Stimulated activated CD4-positive, alpha-beta T cell treated with anti-CD3 and anti-CD28 coated beads, Interleukin-4, amount 100 ng/mL, for 24 hours (primary cell): ENCODE results near the gene AIG1.
"Not testable (repeated sequence)": the region's sequence is repeated elsewhere in the genome, so short reads cannot be mapped to it uniquely, and the experiment has no call there.

ENCODE experiments used
- DNase-seq: peaks from one replicate; pipeline ENCODE4 v3.0.0-alpha.2; 2020

Gene AIG1

GRCh38 chr6:143059663-143060353 is 881 bp upstream of the AIG1 start:
- DNase-seq = peak; percentile 30

DNA sequence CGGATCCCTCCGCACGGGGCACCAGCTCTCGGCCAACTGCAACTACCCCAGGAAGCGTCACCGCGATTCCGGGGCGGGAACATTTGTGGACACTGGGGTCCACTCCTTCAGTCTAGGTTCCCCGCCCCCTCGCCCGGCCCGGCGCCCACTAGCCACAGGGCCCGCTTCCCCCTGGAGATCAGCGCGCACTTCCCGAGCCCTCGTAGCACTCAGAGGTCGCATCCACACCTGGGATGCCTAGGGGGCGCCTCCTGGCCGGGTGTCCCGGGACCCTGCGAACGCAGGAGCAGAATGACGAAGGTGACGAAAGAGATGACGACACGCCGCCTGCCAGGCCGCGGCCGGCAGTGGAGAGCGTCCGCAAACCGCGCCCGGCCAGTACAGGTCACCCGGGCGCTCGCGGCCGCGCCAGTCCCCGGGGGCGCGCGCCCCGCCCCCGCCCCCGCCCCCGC is 309 bp upstream of the AIG1 start:
- DNase-seq = peak; percentile 73

GRCh38 chr6:143061597-143062385 is 1.1 kb downstream of the AIG1 start:
- no peak for DNase-seq

DNA sequence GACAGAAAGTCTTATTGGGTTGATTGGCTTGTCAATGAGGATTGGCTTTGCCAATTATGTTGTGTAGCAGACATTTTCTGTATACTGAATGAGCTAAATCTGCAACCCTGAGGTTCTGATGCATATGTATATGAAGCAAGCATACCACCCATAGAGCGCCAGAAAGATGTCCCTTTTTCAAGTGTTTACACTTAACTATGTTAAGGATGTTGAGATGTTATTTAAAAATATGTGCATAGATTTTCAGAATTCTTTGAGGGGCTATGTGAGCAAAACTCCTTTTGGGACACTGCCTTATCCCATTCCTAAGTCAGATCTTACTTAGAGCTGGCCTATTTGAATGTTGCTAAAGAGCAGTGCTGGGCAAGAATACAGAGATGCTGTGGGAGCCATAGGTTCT is 1.9 kb downstream of the AIG1 start:
- DNase-seq = no peak

- DNase-seq = no peak
Observed at GRCh38 chr6:143063631-143064030, 2.9 kb downstream of the AIG1 start.

- DNase-seq = no peak
Observed at GRCh38 chr6:143064271-143064670, 3.6 kb downstream of the AIG1 start.

DNA sequence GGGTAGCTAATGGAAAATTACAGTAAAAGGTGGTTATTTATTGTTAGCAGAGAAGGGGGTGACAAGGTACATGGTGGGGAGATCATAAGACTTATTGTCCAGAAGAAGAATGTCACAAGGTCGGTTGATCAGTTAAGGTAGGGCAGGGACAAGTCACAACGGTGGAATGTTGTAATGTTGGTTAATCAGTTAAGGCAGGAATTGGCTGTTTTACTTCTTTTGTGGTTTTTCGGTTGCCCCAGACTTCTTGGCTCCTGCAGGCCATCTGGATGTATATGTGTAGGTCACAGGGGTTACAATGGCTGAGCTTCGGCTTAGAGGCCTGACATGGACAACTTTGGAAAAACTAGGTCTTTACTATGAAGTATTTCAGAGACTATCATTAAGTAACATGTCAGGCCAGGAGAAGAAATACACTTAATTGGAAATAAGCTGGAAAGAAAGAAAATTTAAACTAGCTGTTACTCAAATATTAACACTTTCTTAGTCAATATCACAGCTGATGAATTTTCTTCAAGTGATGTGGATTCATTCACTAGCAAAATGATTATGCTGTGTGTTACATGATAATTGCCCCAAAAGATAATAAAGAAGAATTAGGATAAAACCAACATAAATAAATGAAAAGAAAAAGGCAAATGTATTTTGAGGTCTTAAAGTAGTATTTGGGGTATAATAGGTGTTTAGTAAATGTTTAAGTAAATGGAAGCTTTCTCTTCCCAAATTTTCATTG is 4.4 kb downstream of the AIG1 start:
- no peak for DNase-seq

GRCh38 chr6:143068001-143068400 is 7.3 kb downstream of the AIG1 start:
- no peak for DNase-seq

DNA sequence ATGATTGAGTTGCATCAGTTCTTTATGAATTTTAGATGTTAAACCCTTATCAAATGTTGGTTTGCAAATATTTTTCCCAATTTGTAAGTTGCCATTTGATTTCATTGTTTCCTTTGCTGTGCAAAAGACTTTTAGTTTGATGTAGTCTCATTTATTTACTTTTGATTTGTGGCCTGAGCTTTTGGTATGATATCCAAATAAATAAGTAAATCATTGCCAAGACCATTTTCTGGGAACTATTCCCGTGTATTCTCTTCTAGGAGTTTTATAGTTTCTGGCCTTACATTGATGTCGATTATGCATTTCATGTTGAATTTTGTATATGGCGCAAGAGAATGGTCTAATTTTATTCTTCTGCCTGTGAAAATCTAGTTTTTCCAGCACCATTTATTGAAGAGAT is 13.4 kb downstream of the AIG1 start:
- no peak for DNase-seq

GRCh38 chr6:143074670-143075318 is 14.1 kb downstream of the AIG1 start:
- DNase-seq = no peak

- DNase-seq = no peak
Observed at GRCh38 chr6:143078468-143079324, 18.0 kb downstream of the AIG1 start.

- no peak for DNase-seq
Observed at GRCh38 chr6:143079325-143079640, 18.6 kb downstream of the AIG1 start.

DNA sequence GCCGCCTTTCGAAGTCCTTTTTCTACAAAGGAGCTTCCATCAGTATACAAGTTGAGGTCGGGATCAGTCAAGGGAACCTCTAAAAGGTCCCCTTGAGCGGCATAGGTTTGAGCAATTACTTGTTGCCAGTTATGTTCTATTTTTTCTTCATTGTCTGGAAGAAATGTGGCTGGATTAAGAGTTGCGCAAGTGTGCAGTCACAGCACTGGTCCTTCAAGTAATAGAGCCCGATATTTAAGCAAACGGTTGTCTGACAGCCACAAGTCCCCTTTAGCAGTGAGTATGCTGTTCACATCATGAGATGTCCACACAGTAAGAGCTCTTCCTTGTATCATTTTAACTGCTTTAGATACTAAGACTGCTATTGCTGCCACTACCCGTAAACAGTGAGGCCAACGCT is 21.6 kb downstream of the AIG1 start:
- DNase-seq = not testable (repeated sequence)

DNA sequence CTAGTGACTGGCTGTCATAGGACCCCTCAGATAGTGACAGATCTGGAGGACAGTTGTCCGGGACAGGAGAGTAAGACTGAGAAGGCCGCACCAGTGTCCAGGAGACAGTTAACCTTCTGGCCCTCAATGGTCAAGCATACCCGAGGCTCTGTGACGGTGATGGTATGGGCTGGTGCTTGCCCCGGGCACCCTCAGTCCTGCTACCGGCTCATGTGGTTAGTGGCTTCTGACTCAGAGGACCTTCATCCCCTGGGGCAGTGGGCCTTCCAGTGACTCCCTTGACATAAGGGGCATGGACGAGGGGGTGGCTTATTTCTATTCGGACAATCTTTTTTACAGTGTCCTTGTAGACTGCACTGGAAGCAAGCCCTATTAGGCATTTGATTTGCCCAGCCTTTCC is 23.3 kb downstream of the AIG1 start:
- not testable (repeated sequence) for DNase-seq

GRCh38 chr6:143087335-143087734 is 26.6 kb downstream of the AIG1 start:
- not testable (repeated sequence) for DNase-seq

- DNase-seq = no peak
Observed at GRCh38 chr6:143087856-143088255, 27.2 kb downstream of the AIG1 start.

GRCh38 chr6:143090314-143091044 is 29.8 kb downstream of the AIG1 start:
- DNase-seq = no peak

DNA sequence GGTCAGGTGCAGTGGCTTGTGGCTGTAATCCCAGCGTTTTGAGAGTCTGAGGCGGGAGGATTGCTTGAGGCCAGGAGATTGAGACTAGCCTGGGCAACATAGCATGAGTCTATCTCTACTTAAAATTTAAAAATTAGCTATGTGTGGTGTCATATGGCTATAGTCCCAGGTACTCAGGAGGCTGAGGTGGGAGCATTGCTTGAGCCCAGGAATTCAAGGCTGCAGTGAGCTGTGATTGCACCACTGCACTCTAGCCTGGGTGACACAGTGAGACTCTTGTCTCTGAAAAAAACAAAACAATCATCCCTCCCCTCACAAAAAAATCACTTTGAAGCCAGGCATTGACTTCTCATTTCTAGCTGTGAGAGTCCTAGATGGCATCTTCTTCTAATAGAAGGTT is 32.1 kb downstream of the AIG1 start:
- no peak for DNase-seq

GRCh38 chr6:143093290-143093689 is 32.6 kb downstream of the AIG1 start:
- DNase-seq = no peak

DNA sequence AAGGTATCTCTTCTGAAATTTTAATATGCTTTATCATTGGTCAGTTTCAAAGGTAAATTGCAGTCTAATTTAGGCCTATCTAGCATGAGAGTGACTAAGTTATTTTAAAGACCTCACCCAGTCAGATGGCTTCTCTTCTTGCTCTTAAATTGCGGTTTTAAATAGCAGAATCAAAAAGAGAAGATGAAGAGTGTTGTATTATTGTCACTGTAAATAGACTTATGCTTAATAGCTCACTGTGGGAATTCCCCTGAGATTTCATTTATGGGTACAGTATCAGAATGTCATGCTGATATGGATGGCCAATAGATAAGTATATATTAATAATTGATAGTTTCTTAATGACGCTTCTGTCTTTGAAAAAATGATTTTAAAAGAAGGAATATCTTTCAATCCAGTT is 35.7 kb downstream of the AIG1 start:
- DNase-seq = no peak

DNA sequence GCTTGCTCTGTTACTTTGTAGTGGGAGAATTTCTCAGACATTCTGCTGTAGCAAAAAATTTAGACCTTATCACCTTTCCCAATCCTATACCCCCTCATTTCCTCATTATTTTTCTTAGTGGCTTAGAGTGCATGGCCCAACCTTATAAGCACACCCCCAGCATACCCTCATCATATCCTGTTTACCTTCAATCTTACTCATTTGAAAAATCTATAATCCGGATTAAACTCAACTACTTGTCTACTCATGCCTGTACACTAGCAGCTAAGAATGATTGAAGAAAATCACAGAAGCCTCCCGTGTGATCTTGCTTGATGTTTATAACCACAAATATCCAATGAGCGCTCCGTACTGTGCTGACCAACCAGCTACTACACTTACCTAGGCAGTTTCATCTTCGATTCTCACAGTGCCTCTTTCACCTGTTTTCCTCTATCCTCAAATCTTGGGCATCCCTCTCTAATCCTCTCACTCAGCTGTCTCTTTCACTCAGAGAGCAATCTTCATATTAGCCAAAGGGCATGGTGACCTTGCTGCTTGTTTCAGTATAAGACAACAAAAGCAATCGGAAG is 36.6 kb downstream of the AIG1 start:
- DNase-seq = no peak
